CD14-positive monocyte (primary cell): Measurements from ENCODE around the gene HGFAC. TPM values are rescaled to one million over a fixed set of nuclear protein-coding genes. Genes with fewer than 3 reads are reported as not detected.

ENCODE experiments used
- DNase-seq, 3 donors: peaks; one replicate each; pipeline ENCODE4 v3.0.0-alpha.2; 2011 to 2022
- H2AFZ ChIP-seq: 2 replicates; pipeline ENCODE4 v1.6.0; 2012; ENCODE audit warnings: mild to moderate bottlenecking, low read depth, low read length, inconsistent platforms; ENCODE audit not compliant: insufficient read depth, poor library complexity, severe bottlenecking
- H3K27ac ChIP-seq, 2 donors: 1 replicate in 1 of 2; 2 replicates in 1 of 2; pipeline ENCODE4 v1.5.1; 2012 to 2013; ENCODE audit warnings: low read length in 2 of 2, control low read depth in 1 of 2, inconsistent platforms in 1 of 2, low read depth in 1 of 2, mild to moderate bottlenecking in 1 of 2
- H3K27me3 ChIP-seq, 2 donors: one replicate each; pipeline versions ENCODE4 v1.6.0 to v1.6.1; 2011 to 2013; ENCODE audit warnings: low read length in 2 of 2; ENCODE audit not compliant: control insufficient read depth in 2 of 2, insufficient read depth in 2 of 2
- H3K36me3 ChIP-seq, 2 donors: replicated peaks in 1 of 2; 1 replicate in 1 of 2; 2 replicates in 1 of 2; pipeline versions ENCODE4 v1.5.1 to v1.6.1; 2012 to 2013; ENCODE audit warnings: low read length in 2 of 2, control low read depth in 1 of 2, inconsistent platforms in 1 of 2, mild to moderate bottlenecking in 1 of 2; ENCODE audit not compliant: insufficient read depth in 2 of 2, control insufficient read depth in 1 of 2
- H3K4me1 ChIP-seq, 2 donors: 1 replicate in 1 of 2; 2 replicates in 1 of 2; pipeline versions ENCODE4 v1.5.1 to v1.6.1; 2012 to 2013; ENCODE audit warnings: low read length in 2 of 2, control low read depth in 1 of 2, inconsistent platforms in 1 of 2, mild to moderate bottlenecking in 1 of 2, moderate library complexity in 1 of 2; ENCODE audit not compliant: insufficient read depth in 2 of 2, control insufficient read depth in 1 of 2
- H3K4me2 ChIP-seq: replicated peaks from 2 replicates; pipeline ENCODE3; 2012; ENCODE audit warnings: low read length, moderate library complexity, mild to moderate bottlenecking; ENCODE audit not compliant: poor library complexity, severe bottlenecking; ENCODE audit errors: extremely low read depth
- H3K4me3 ChIP-seq, 3 experiments: fragments of 200-600 bp in 1 of 3; sonication (generic) in 1 of 3; replicated peaks in 1 of 3; 1 replicate in 2 of 3; 2 replicates in 1 of 3; pipeline ENCODE4 v1.5.1; 2011 to 2013; ENCODE audit warnings: low read length in 3 of 3, mild to moderate bottlenecking in 3 of 3, control low read depth in 2 of 3, low read depth in 2 of 3, inconsistent platforms in 1 of 3, moderate library complexity in 1 of 3
- H3K79me2 ChIP-seq: 2 replicates; pipeline ENCODE4 v1.6.0; 2012; ENCODE audit warnings: mild to moderate bottlenecking, control low read depth, inconsistent platforms, low read length, moderate library complexity; ENCODE audit not compliant: insufficient read depth
- H3K9ac ChIP-seq: 2 replicates; pipeline ENCODE4 v1.6.0; 2017; ENCODE audit warnings: low read length, mild to moderate bottlenecking; ENCODE audit not compliant: insufficient read depth, poor library complexity, severe bottlenecking
- H3K9me3 ChIP-seq, 2 donors: replicated peaks in 1 of 2; 1 replicate in 1 of 2; 2 replicates in 1 of 2; pipeline versions ENCODE4 v1.5.1 to v1.6.1; 2012 to 2013; ENCODE audit warnings: low read length in 2 of 2, control low read depth in 1 of 2; ENCODE audit not compliant: control insufficient read depth in 1 of 2, insufficient read depth in 1 of 2
- H4K20me1 ChIP-seq: 2 replicates; pipeline ENCODE4 v1.6.0; 2012; ENCODE audit warnings: mild to moderate bottlenecking, low read length, control low read depth, moderate library complexity; ENCODE audit not compliant: insufficient read depth
- H3K27ac Mint-ChIP-seq, 7 donors: one replicate each; pipeline ENCODE4 v1.8.0; 2020; ENCODE audit warnings: mild to moderate bottlenecking in 7 of 7, mixed read lengths in 7 of 7, moderate library complexity in 6 of 7, inconsistent platforms in 2 of 7
- H3K27me3 Mint-ChIP-seq, 3 donors: one replicate each; pipeline ENCODE4 v1.8.0; 2021 to 2022; ENCODE audit warnings: low read depth in 3 of 3, mild to moderate bottlenecking in 3 of 3, mixed read lengths in 3 of 3, moderate library complexity in 3 of 3, inconsistent platforms in 1 of 3
- H3K36me3 Mint-ChIP-seq, 2 donors: one replicate each; pipeline ENCODE4 v1.8.0; 2020; ENCODE audit warnings: mixed read lengths in 2 of 2, inconsistent platforms in 1 of 2, mild to moderate bottlenecking in 1 of 2
- H3K4me1 Mint-ChIP-seq: one replicate; pipeline ENCODE4 v1.8.0; 2020; ENCODE audit warnings: mild to moderate bottlenecking, mixed read lengths
- H3K4me3 Mint-ChIP-seq, 2 donors: one replicate each; pipeline ENCODE4 v1.8.0; 2020; ENCODE audit warnings: mild to moderate bottlenecking in 2 of 2, mixed read lengths in 2 of 2, moderate library complexity in 1 of 2
- H3K9me3 Mint-ChIP-seq, 7 donors: one replicate each; pipeline ENCODE4 v1.8.0; 2020 to 2022; ENCODE audit warnings: mixed read lengths in 7 of 7, mild to moderate bottlenecking in 6 of 7, moderate library complexity in 6 of 7, inconsistent platforms in 2 of 7
- CTCF ChIP-seq: fragments of 200-600 bp; IDR thresholded peaks from one replicate; pipeline ENCODE4 v1.8.0; 2022; ENCODE audit warnings: antibody characterized with exemption, mild to moderate bottlenecking
- WGBS: methylation state at CpG from one replicate; pipeline ENCODE4 v1.1.5; 2013; ENCODE audit warnings: missing lambda C conversion rate; ENCODE audit not compliant: insufficient coverage; 5-methylcytosine and 5-hydroxymethylcytosine counted together
- intact Hi-C, 2 donors: fragments of 100-400 bp; cut with micrococcal nuclease; formaldehyde crosslinking; loops; one replicate each; pipeline versions ENCODE4 v1.15.0 to v1.15.1; 2023
- polyA plus RNA-seq, 3 donors: library from polyadenylated mRNA; depleted of rRNA in 1 of 3; unstranded in 2 of 3; stranded (reverse) in 1 of 3; fragments of 300-500 nt in 2 of 3; fragments of >200 nt in 1 of 3; fragmentation: Illumina TruSeq in 2 of 3; gene quantifications; 1 replicate in 2 of 3; 2 replicates in 1 of 3; pipeline ENCODE4 v1.2.3, GENCODE V29; 2012 to 2021

Gene HGFAC
- polyA plus RNA-seq, 3 donors, result 0.17 TPM; not detected in 2

GRCh38 chr4:3466691-3467600 lies 25.2 kb downstream of the HGFAC start:
- no peak overlapping the region for H3K4me3 ChIP-seq
- H2AFZ ChIP-seq, result no peak overlapping the region
- Mint-ChIP-seq H3K36me3 (no peaks in the 10 kb centered on the region), H3K9me3 (peaks cover 0 to 2% (median 0%) of the 10 kb centered on the region in 7 donors), H3K27me3 (peaks cover 14 to 35% (median 26%) of the 10 kb centered on the region in 3 donors), H3K4me1 (peaks cover 2% of the 10 kb centered on the region), H3K27ac (no peak overlapping the region), H3K4me3 (no peak overlapping the region)
- intact Hi-C loops, result no loop called here
- H3K4me1 ChIP-seq, result peaks cover 0 to 4% of the 10 kb centered on the region in 2 donors
- H3K4me2 ChIP-seq, result no peak overlapping the region
- H3K9ac ChIP-seq, result no peak overlapping the region
- peaks cover 6 to 10% of the 10 kb centered on the region in 2 donors for H3K9me3 ChIP-seq
- DNase-seq, result no peak
- peaks cover 7 to 24% of the 10 kb centered on the region in 2 donors for H3K27me3 ChIP-seq
- WGBS, result 92% methylated on average over 27 of the region's 40 CpGs
- H3K27ac ChIP-seq, result no peak overlapping the region
- H4K20me1 ChIP-seq, result no peaks in the 10 kb centered on the region
- TF ChIP-seq CTCF, result no peak
- no peaks in the 10 kb centered on the region for H3K36me3 ChIP-seq
- no peaks in the 10 kb centered on the region for H3K79me2 ChIP-seq

GRCh38 chr4:3467601-3468031 lies 25.8 kb downstream of the HGFAC start:
- Mint-ChIP-seq H3K27me3 (peaks cover 8 to 29% (median 19%) of the 10 kb centered on the region in 3 donors), H3K36me3 (no peaks in the 10 kb centered on the region), H3K9me3 (peaks cover 0 to 2% (median 0%) of the 10 kb centered on the region in 7 donors), H3K27ac (no peak overlapping the region), H3K4me1 (peaks cover 2% of the 10 kb centered on the region), H3K4me3 (no peak overlapping the region)
- no peak overlapping the region for H3K27ac ChIP-seq
- intact Hi-C loops, result no loop called here
- no peak overlapping the region for H2AFZ ChIP-seq
- H3K27me3 ChIP-seq, result peaks cover 7 to 17% of the 10 kb centered on the region in 2 donors
- no peak overlapping the region for H3K9ac ChIP-seq
- H3K79me2 ChIP-seq, result no peaks in the 10 kb centered on the region
- H3K4me1 ChIP-seq, result peaks cover 0 to 4% of the 10 kb centered on the region in 2 donors
- TF ChIP-seq CTCF, result no peak
- H3K9me3 ChIP-seq, result peaks cover 6 to 10% of the 10 kb centered on the region in 2 donors
- H3K4me2 ChIP-seq, result no peak overlapping the region
- H3K36me3 ChIP-seq, result no peaks in the 10 kb centered on the region
- no peak overlapping the region for H3K4me3 ChIP-seq
- 81% methylated on average over 4 of the region's 15 CpGs for WGBS
- no peaks in the 10 kb centered on the region for H4K20me1 ChIP-seq
- no peak for DNase-seq
